GM21737 (cell line): ENCODE results near the gene TMC2.
"Not testable (repeated sequence)": the region's sequence is repeated elsewhere in the genome, so short reads cannot be mapped to it uniquely, and the experiment has no call there.

Experiments
- ATAC-seq: cut with Tn5 transposase; IDR thresholded peaks from one replicate; pipeline ENCODE4 v1.9.1; 2021; ENCODE audit warnings: mild to moderate bottlenecking, moderate library complexity; ENCODE audit not compliant: unreplicated experiment

TMC2 gene

DNA sequence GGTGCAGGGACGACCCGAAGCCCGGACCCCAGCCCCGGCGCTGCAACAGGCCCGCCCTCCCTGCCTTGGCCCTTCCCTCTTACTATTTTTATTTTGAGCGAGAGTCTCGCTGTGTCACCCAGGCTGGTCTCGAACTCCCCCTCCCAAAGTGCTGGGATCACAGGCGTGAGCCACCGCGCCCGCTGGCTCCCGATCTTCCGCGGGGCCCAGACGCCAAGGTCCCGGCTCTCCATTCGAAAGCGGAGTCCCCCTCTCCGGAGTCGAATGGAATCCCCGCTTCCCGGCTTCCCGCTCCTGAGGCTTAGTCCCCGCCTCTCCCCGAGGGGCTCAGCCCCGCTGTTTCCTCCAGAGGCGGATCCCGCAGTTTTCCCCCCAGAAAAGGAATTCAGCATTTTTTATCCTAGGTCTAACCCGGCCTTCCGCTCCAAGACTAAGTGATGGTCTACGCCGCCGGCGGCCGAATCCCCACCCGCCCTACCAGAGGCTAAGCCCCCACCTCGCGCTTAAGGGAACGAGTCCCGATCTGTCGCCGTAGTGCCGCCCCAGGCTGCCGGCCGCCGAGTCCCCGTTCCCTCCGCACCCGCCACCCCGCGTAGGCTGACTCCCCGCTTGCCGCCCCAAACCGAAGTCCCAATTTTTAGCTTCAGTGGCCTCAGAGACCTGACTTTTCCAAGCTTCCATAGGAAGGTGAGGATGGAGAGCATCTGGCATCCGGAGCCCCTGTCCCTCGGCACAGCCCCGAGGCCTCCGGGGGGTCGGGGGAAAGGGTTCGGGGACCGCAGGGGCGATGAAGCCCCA, 11.5 kb upstream of the TMC2 start:
- peak; percentile 11 for ATAC-seq

DNA sequence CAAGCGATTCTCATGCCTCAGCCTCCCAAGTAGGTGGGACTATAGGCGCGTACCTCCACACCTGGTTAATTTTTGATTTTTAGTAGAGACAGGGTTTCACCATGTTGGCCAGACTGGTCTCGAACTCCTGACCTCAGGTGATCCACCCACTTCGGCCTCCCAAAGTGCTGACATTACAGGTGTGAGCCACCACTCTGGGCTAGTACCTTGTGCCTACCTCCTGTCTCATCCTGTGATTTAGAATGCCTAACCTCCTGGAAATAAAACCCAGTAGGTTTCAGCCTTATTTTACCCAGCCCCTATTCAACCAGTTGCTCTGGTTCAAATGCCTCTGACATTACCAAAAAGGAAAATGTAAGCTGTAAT, 10.2 kb upstream of the TMC2 start:
- ATAC-seq: not testable (repeated sequence)

DNA sequence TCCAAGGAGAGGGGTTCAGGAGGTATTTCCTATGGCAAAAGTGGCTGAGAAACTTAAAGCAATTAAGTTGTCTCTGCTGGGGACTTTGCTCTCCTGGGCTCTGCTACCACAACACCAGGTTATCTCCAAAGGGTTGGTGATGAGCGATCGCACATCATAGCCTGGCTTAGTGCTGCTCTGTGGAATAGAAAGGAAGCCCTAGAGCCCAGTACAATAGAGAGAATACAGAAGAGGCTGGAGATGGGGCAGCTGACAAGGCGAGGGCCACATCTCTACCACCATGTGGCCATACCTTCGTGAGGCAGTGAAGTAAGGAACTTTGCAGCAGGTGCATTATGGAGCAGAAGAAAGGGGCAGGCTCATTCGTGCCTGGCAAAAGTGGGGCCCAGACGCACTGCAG, 8.6 kb upstream of the TMC2 start:
- no peak for ATAC-seq

DNA sequence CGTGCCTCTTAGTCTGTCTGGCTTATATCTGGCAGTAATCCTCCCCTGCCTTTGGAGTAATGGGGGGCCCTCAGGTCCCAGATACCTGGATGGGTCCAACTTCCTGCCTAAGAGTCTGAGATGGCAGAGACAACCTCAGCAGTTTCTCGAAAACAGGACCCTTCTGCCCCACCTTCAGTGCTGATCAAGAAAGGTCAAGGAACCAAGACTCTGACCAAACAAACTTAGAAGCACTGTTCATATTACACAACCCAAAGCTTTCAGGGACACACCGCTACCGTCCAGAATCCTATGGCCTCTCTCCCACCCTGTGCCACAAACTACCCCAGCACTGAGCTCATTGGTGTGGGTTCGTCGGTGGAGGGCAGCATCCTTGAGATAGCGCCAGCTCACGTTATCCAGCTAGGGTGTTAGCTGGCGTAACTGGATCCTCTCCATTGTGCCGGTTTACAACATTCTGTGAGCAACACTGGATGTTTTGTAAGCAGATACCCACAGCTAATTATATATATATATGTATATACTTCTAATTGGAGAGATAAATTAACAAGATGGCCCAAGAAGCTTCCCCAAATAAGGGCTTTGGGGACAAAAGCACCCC, 7.6 kb upstream of the TMC2 start:
- ATAC-seq: no peak

DNA sequence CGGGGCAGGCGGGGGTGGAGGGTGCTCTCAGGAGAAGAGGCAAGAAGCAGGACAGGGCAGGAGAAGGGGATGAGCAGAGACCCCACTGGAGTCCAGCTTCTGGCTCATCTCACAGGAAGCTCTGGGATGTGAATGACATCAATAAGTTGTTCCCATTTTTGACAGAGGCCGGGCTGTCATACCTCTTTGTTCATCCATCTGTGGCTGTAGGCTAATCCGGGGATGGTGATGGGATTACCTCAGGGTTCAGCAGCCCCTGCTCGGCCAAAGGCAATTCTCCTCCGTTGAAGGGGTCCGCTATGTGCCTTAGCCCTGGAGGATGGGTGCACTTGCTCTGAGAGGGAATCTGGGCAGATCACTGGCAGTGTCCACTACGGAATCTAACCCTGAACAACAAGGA, 3.3 kb upstream of the TMC2 start:
- ATAC-seq: no peak

DNA sequence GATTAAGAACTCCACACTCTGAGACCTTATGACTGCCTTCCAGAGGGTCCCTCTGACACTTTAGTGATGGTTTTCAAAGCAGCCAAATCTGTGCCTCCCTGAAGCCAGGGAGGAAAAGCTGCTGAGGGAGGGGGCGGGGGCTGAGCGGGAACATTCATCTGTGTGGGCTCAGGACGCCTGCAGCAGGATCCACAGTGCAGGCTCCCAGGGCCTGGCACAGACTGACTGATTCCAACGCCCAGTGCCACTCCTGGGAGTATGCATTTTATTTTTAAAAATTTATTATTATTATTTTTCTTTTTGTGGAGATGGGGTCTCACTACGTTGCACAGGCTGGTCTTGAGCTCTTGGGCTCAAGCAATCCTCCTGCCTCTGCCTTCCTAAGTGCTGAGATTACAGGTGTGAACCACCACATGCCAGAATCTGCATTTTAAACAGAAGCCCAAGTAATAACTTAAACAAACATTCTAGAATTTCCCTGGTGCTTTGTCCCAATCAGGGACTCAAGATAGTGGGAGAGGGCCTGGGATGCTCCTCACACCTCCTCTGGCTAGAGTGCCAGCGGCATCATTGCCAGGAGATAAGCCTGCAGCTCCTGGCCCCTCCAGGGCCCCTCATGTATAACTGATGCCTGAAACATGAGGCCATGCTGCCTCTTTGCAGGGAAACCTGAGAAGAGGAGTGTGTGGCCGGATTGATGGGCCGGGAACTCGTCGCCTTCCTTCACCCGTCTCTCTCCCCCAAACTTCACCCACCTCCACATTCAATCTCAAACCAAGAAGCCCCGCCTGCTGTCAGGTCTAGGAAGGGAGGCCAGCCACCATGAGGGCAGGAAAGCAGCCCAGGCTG, 438 bp upstream of the TMC2 start:
- no peak for ATAC-seq

DNA sequence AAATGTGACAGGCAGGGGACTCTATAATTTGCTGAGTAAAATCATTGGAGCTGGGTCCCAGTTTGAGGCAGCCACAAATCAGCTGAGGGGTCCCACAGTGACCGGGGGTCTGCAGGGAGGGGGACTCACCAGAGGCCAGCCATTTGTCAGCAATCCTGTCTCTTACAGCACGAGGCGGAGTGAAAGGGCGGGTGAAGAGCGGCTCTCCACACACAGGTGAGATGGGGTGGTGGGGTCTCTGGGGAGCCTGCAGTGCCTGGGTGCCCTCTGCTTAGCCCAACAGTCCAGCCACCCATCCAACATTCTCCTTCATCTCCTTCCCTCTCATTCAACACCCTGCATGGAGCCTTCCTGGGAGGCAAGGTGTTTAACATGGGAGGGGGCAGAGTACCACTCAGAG, 728 bp downstream of the TMC2 start:
- no peak for ATAC-seq

DNA sequence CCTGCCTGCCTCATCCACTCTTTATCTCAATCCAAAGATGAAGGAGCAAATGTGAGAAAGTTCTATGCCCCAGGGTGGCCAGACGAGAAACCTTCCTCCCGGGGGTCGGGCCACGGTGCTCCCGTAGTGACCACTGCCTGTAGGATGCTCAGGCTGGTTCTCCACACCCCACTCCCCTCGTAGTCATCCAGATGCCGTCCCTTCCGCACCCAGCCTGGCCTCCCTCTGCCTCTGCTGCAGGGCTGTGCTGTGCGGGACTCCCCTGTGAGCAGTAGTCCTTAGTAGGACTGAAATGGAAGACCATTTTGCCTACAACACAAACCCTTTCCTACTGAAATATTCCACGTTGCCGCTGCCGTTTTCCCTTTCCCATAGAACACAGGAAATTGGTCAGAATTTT, 2.0 kb downstream of the TMC2 start:
- ATAC-seq: no peak

DNA sequence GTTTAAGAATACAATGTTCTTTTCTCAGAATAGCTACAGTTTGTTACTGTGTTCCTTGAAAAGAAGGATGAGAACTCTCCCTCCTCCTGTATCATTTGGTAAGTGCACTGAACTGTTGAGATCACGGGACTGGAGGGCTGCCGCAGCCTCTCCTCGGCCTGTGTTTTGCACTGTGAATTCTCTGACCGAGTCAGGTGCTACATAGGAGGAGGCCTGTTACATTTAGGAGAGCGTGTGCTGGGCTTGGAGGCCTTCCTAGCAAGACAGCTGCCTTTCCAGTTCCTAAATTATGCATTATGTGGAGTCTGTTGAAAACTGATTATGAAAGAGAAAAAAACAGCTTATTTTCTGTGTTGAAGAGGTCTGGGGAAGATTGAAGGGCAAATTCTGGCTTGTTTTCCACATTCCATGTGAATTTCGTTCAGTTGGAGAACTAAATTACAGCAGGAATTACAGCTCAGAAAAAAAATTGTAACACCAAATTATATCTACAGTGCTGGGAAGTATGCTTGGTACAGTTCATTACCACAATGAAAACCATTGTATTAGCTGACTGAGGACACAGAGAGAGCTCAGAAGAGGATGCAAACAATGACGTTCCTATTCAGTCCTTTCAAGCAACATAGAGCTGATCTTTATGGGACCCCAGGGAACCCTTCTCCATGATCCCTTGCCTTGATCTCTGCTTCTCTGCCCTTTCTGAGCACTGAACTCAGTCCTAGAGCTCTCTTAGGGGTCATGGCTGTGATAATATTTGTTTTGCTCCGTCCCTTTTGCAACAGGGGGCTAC, 2.8 kb downstream of the TMC2 start:
- ATAC-seq: no peak

DNA sequence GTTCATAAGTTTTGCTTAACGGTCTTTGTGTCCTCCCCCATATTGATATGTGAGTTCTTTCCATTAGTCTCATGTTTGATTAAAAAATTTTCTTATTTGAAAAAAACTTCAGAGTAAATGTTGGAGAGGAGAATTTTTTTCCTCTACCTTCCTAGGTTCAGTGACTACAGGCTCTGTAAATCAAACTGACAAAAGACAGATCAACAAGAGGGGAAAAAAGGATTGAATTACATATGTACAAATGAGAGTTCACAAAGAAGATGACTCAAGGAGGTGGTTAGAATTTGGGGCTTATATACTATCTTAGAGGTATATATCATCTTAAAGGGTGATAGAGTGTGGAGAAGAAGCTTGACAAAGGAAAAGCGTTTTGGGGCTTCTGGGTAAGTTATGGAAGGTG, 5.6 kb downstream of the TMC2 start:
- no peak for ATAC-seq

DNA sequence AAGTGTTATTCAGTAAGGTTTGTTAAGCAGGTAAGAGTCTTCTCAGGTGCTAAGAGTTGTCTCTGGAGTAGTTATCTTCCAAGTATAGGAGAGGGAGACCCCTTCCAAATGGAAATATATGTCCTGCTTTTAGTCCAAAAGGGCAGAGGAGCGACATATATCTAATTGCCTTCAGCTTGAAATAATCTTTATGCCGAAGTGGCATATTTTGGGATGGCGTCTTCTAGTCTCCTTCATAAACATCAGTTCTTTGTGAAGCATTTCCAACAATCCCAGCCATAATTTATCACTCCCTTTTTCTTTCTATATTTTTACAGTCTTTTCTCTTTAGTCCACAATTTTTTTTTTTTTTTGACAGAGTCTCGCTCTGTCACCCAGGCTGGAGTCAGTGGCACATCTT, 6.0 kb downstream of the TMC2 start:
- ATAC-seq: no peak

DNA sequence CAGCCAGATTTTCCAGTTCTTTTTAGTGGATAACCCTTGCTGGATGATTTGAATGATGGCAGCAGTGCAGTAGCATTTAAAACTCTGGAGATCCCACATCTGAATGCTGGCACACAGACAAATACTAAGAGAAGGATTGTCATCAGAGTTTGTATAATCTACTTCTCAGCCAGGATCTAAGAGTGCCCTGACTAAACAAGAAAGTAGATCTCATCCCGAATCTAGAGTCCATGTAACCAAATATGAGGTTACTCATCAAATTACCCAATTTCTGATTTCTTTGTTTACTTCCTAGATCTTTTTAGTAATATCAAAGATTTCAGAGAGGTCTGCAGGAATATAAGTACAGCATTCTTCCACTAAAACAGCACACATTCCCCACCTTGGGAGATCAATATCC, 7.8 kb downstream of the TMC2 start:
- no peak for ATAC-seq

DNA sequence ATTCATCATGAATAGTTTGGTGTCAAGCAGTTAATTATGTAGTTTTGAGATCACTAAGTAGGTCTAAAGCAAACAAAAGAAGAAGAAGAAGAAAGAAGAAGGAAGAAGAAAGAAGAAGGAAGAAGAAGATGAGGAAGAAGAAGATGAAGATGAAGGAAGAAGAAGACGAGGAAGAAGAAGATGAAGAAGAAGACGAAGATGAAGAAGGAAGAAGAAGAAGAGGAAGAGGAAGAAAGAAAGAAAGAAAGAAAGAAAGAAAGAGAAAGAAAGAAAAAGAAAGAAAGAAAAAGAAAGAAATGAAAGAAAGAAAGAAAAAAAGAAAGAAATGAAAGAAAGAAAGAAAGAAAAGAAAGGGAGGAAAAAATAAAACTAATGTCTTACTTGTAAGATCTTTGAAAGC, 9.2 kb downstream of the TMC2 start:
- no peak for ATAC-seq

DNA sequence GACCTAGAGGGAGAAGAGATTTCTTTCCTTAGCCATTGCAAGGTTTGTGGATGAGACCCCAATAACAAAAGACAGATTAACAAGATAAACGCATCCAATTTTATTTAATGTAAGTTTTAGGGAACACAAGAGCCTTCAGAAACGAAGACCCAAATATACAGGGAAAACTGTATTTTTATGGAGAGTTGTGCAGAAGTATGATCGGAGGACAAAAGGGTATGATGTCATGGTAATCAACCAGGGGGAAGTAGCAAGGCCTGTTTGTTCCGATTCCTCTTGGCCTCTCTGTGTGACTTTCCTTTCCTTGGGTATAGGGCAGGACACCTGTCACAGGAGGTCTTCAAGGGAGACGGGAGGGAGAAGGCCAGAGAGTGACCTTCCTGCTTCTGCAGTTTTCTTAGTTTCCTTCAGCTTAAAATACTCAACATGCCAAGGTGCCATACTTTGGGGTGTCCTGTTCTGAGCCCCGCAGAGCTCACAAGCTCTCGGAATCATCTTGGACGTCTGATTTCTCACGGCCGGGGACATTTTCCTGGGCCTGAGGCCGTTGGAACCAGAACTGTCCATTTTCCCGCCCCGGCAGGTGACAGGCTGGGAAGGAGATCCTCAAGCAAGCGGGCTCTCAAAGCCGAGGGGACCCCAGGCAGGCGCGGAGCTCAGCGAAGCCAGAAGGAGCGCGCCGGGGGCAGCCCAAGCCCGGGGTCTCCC, 21.7 kb downstream of the TMC2 start:
- ATAC-seq: no peak

DNA sequence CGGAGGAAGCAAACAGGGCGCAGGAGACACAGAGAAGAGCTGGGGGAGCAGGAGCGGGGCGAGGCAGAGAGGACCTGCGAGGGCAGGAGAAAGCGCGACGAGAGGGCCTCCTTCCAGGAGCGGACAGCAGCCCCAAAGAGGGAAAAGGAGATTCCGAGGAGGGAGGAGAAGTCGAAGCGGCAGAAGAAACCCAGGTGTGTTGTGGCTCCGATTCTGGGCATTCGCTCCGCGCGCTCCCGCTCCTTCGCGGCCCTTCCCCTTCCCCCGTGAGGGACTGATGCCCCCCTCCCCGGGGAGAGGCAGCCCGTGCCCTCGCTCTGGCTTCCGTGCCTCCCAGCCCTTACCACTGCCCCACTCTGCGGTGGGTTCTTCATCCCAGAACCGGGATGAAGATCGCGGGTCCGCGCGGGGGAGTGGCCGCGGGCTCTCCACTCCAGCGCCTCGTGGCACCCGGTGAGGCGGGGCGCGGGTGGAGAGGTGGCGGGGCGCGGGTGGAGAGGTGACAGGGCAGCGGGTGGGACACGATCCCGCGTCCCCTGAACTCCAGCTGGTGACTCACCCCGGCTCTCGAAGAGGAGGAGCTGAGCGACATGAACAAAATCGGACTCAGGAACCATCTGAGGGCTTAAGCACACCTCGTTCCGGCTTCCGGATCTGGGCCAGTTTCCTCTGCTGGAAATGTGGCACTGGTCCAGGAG, 22.4 kb downstream of the TMC2 start:
- ATAC-seq: no peak

DNA sequence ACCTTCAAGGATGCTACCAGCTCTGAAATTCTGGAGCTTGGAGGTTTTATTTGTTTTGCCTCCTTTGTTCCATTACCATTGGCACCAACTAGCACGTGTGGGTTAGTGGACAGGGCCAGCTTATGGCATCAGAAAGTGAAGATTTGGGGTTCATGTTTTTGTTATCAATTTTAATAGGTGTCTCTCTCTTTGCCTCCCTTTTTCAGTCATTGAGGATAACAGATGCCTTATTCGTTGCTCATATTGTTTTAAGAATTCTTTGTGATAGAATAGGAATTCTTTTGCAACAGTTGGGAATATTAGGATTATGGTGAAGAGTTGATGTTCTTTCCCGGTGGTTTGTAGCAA, 22.9 kb downstream of the TMC2 start:
- no peak for ATAC-seq

DNA sequence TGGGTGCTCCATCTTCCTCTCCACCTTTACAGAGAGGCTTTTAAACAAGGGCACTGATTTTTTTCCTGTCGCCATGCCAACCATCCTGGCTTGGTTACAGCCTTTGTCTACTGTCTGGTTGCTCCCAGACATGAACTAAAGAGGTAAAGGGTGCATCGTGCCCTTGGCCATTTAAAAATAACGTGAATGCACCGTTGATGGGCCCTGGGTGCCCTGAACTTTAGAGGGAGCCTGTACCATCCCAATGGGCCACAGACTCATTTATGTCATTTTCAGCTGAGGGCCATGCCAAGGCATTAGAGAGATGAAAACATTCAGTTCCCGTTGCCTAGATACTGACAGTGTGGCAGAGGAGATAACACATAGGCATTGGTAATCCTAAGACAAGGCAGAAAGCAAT, 23.3 kb downstream of the TMC2 start:
- ATAC-seq: no peak

DNA sequence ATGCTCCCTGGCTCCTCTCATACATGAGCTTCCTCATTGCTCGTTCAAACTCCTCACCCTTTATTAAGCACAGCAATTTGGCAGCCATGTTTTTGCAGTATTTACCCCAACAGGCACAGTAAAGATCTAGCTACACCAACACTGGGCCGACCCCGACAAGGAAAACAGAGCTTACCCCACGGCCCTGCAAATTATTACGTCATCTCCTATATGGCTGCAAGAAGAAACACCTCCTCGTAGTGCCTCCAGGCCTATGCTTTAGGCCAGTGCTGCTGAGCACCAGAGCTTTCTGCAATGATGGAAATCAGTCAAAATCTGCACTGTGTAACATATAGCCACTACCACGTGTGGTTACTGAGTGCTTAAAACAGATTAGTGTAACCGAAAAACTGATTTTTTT, 26.7 kb downstream of the TMC2 start:
- ATAC-seq: no peak

DNA sequence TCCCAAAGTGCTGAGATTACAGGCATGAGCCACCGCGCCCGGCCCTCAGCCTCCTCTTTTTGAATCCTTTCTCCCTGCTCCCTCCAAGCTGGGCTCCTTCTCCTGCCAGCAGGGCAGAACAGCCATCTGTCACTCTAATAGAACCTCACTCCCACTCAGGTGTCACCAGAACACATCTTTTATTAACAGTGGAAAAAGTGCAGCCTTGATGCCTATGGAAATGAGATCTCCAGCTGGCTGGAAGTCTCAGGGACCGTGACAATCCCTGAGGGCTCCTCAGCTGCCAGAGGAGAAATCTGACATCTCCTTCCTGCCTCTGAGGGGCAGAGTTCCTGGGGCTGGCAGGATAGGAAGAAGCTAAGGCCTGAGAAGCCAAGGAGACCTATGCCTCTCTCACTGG, 28.0 kb downstream of the TMC2 start:
- no peak for ATAC-seq

DNA sequence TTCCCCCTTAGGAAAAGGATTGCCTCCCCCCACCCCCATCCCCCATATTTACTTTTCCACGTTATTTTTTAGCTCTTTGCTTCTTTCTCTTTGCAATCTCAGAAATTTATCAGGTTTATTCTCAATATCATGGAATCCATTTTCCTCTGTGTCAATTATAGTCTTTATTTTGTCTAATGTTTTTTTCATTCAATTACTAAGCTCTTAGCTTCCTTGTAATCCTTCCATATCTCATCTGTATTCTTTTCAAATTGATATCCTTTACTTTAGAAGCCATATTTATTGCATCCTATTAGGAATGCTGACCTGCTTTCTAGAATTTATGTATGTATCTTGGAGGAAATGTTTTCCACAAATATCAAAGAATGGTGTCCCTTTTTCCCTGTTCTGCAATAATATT, 39.3 kb downstream of the TMC2 start:
- no peak for ATAC-seq
